T-helper 2 cell (primary cell): Measurements from ENCODE around the gene RAPGEF5.

Experiments
- DNase-seq, 5 experiments: peaks; one replicate each; pipeline versions ENCODE4 v3.0.0 to v3.0.0-alpha.2; 2012 to 2022

Gene RAPGEF5

GRCh38 chr7:22144950-22145349 lies 212.0 kb downstream of the RAPGEF5 start:
- DNase-seq = no peak

DNA sequence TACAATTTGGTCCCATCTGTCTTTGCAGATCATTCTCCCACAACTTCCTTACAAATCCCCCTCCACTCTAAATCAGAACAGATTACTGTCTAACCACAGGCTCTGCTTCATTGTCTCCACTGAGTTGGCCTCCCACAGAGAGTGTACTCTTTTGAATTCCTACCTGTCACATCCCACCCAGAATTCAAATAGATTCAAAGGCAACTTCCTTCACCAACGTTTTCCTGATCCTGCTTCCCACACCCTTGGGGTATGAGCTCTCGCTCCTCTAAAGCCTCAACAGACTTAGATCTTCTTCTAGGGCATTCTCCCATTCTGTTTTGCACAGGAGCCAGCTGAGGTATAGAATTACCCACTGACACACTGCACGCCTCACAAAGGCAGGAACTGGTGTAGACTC lies 213.5 kb downstream of the RAPGEF5 start:
- DNase-seq = no peak

- no peak for DNase-seq
These were observed 214.4 kb downstream of the RAPGEF5 start for GRCh38 chr7:22142572-22142971.

- DNase-seq = no peak
These were observed 215.6 kb downstream of the RAPGEF5 start for GRCh38 chr7:22141355-22141754.

DNA sequence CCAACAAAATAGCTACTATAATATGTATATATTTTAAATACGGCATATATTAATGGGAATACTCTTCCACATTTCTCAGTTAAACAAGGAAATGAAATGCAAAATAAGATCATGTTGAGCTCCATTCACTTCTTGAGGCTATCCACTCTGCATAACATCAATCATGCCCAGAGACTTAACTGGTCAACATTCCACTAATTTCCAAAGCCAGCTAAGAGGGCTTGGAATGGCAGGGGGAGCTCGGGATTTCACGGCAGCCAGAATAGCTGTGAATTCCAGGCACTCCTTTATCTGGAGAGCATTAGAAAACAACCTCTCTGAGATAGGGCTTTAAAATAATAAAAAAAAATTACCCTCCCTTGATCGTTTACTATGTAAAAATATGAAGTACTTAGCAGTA lies 216.4 kb downstream of the RAPGEF5 start:
- DNase-seq = no peak

DNA sequence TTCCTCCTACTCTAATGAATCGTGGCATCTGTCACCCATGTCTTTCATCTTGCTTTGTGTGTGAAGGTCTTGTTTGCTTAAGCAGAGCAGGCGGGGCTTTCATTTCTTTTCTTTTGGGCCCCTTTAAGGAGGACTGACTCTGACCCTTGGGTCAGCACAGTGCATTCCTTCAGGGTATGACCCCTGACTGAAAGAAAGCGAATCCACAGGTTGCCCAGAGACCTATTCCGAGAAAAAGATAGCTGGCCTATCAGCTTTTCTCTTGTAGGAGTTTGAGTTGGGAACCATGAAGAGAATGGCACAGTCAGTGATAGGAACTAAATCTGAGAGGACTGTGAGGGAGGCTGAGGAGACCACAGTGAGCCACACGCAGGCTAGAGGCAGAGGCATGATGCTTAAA lies 218.1 kb downstream of the RAPGEF5 start:
- no peak for DNase-seq

- no peak for DNase-seq
These were observed 218.8 kb downstream of the RAPGEF5 start for GRCh38 chr7:22138106-22138505.

DNA sequence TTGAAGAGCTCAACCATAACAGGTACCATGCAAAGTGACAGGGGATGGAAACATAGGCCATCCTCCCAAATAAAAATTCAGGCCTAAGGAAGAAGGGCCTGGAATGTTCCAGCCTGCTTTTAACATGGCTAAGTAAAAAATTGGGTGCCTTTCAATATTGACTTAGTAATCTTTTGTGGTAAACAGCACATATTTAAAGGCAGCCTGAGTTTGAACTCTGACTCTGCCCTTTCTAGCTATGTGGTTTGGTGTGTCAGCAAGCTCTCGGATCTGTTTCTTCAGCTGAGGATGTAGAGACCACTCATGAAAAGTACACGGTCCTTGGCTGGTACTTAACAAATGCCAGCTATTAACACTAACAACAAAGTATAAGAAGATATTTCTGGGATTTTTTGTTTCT lies 219.5 kb downstream of the RAPGEF5 start:
- DNase-seq = no peak

GRCh38 chr7:22137026-22137425 lies 219.9 kb downstream of the RAPGEF5 start:
- no peak for DNase-seq

DNA sequence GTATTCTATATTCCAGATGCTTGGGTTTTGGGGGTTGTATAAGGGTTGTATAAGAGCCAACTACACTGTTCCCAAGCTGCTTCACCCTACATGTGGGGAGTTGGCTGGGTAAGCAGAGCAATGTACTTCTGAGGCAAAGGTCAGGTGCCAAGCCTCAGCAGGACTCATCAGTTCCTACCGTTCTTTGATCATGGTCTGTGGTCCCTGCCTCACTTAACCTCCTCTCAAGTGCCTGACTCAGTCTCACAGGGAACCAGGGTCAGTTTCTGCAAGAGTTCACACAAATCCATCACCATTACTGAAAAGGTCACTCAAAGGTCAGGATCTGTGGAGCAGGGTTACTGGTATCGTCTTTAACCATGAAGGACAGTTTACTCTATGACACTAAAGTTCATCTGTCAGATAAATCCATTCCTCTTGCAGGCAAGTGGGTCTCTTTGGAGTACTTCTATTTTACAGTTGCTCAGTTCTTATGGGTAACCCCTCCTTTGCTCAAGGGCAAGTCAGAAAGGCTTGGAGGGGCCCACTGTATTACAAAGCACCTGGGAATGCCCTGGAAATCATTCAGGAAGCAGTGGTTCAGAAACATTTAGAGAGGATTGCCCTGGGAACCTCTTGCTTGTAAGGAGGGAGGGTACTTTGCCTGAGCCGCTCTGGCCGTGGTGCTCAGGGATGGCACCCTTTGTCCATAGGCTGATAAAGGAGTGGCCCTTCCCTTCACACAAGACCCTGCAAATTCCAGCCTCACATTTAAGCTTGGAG lies 227.0 kb downstream of the RAPGEF5 start:
- DNase-seq = no peak

DNA sequence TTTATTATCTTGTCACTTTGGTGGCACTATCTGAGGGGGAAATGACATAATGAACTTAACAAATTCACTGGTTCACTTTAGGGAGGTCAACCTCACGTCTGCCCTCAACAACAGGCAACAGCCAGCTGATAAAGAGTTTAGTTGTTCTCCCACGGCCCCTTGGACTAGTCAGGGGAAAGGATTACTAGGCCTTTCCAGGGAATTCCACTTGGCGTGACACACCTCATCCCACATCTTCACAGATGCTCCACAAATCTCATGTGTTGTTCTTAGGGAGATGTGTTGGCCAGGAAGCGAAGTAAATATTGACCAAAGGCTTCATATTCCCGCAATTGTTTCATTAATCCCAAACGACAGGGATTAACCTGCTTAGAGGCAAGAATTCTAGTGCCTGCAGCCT lies 227.8 kb downstream of the RAPGEF5 start:
- DNase-seq = no peak

GRCh38 chr7:22128528-22128920 lies 228.4 kb downstream of the RAPGEF5 start:
- DNase-seq = no peak

DNA sequence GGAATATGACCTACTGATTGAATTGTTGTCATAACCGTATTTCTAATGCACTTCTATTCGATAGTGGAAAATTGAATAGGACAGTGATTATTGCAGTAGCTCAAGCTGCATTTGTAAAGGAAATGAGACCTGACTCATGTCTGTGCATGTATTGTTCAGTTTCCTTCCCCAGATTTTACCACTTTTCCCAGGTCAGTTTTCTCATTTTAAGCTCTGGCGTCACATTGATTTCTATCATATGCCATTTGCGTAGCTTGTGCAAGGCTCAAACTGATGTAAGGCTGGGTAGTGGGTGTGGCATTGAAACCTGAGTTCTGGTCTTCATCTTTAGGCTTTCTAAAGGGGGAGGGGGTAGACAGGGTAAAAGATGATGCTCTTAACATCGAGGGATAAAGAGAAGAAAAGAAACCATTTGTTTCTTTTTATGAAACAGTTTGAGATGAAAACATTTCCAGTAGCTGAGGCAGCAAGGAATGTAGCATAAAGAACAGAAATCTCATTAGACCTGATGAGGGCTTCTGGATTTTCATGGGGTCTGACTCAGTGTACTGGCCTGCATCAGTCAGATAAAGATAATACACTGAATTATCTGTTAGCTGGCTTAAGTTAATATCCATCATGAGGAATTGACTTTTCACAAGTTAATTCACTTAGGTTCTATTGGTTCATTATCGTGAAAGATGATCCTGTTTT lies 229.0 kb downstream of the RAPGEF5 start:
- no peak for DNase-seq

DNA sequence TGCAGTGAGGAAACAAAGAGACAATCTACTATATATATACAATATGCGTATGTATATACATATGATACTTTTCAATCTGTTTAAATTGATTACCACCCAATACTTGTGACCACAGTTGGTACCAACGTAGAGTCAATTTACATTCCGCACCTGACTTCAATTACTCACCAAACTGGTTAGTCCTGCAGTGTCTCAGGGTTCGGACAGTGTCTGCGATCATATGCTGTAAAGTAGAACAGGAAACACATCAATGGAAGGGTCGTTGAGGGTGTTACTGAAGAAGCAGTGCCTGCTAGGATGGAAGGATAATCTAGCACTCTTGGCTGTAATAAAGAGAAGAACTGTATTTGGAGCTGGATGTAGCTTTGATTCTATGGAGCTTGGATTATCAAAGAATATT lies 231.5 kb downstream of the RAPGEF5 start:
- no peak for DNase-seq

DNA sequence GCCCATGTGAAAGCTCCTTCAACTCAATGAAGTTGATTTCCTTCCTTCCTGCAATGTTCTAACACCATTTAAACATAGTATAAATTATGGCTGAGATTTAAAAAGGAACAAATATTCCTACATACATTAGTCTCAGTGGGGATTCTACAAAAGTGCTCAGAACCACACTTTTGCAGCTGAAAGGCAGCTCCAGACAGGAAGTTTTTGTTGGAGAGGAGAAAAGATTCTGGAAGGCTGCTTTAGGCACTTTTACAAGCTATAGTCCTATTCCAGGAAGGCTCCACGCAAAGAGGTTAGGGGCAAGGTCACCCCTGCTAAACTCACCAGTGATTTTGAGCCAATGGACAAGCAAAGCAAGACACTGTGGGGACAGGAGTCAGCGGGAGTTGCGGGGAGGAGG lies 232.0 kb downstream of the RAPGEF5 start:
- DNase-seq = no peak

GRCh38 chr7:22123139-22123538 lies 233.8 kb downstream of the RAPGEF5 start:
- no peak for DNase-seq

- peak in 1 of 5 experiments; percentile 21 for DNase-seq
These were observed 235.1 kb downstream of the RAPGEF5 start for GRCh38 chr7:22121702-22122474.

- no peak for DNase-seq
These were observed 236.4 kb downstream of the RAPGEF5 start for GRCh38 chr7:22120391-22121053.

- DNase-seq = peak in 1 of 5 experiments; percentile 9
These were observed 239.7 kb downstream of the RAPGEF5 start for GRCh38 chr7:22117222-22117621.

GRCh38 chr7:22116451-22117030 lies 240.4 kb downstream of the RAPGEF5 start:
- DNase-seq = peak in 1 of 5 experiments; percentile 59

- DNase-seq = no peak
These were observed 241.3 kb downstream of the RAPGEF5 start for GRCh38 chr7:22115689-22116088.

DNA sequence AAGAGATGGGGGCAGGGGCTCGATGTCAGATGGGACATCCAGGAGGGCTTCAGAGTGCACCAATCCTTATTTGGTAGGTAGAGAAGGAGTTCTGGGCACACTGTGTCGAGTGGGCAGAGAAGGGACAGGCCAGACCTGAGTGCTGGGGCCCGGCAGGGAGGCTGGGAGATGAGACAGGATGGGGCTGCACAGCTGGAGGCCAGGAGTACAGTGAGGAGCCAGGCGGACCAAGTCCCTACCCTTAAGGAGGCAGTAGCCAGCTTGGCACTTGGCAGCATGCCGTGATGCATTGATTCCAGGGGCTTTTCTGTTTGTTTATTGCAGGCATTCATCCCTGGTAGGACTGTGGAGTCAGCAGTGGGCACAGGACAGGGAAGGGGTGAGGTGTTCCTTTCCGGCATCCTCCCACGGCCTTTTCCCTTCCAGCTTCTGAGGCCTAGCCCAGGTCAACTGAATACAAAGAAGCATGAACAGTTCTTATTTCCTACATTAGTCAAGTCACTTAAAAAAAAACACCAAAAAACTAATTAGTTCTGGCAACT lies 242.4 kb downstream of the RAPGEF5 start:
- no peak for DNase-seq
